SK-N-SH (cell line): ENCODE data around the gene MTURN.

Experiments used
- EZH2phosphoT487 ChIP-seq: fragments of 200-600 bp; sonication (generic); IDR thresholded peaks from 2 replicates; pipeline ENCODE4 v1.6.1; 2017; ENCODE audit warnings: low read depth, mixed run types, mild to moderate bottlenecking, antibody characterized with exemption, moderate library complexity, borderline replicate concordance
- JUND ChIP-seq: IDR thresholded peaks from 2 replicates; pipeline ENCODE4 v1.4.0; 2012
- NRF1 ChIP-seq: IDR thresholded peaks from 2 replicates; pipeline ENCODE4 v1.6.1; 2012; ENCODE audit warnings: low read depth, mild to moderate bottlenecking, low read length
- POLR2AphosphoS5 ChIP-seq: IDR thresholded peaks from 2 replicates; pipeline ENCODE4 v1.6.1; 2012; ENCODE audit warnings: low read depth, low read length
- RFX5 ChIP-seq: IDR thresholded peaks from 2 replicates; pipeline ENCODE4 v1.6.1; 2012; ENCODE audit warnings: mild to moderate bottlenecking, improper control_type of control experiment, low read length
- RXRA ChIP-seq: IDR thresholded peaks from 2 replicates; pipeline ENCODE4 v1.4.0; 2012; ENCODE audit warnings: low read depth, mild to moderate bottlenecking, borderline replicate concordance
- TAF1 ChIP-seq: IDR thresholded peaks from 2 replicates; pipeline ENCODE4 v1.6.1; 2012; ENCODE audit warnings: low read depth, mild to moderate bottlenecking, low read length, moderate library complexity, borderline replicate concordance
- TF ChIP-seq, protein P1 (sequence below): IDR thresholded peaks from 2 replicates; pipeline ENCODE4 v1.4.0; 2012; ENCODE audit warnings: low read depth, borderline replicate concordance

DNA sequence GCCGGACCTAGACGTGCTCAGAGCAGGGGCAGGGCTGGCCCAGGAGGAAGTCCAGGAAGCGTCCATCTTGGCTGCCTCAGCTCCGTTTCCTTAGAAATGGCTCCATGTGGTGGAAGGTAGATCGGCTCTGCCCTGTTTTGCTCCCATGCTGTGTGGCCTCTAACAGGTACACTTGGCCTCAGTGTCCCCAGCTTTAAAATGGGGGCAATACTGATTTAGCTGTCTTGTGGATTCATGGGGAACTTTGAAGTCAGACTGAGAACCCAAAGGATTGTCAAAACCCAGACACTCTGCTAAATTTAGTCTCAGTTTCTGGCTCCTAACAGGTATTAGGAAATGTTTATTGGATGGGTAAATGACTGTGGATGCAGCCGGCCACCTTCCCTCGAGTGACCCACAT, 15.9 kb downstream of the MTURN start:
- no peak for TF ChIP-seq TAF1
- TF ChIP-seq, protein P1, sequence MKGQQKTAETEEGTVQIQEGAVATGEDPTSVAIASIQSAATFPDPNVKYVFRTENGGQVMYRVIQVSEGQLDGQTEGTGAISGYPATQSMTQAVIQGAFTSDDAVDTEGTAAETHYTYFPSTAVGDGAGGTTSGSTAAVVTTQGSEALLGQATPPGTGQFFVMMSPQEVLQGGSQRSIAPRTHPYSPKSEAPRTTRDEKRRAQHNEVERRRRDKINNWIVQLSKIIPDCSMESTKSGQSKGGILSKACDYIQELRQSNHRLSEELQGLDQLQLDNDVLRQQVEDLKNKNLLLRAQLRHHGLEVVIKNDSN = no peak
- TF ChIP-seq EZH2phosphoT487 = no peak
- no peak for TF ChIP-seq JUND
- TF ChIP-seq RFX5 = no peak
- no peak for TF ChIP-seq POLR2AphosphoS5
- TF ChIP-seq RXRA = no peak
- TF ChIP-seq NRF1 = no peak
